GM19035 (cell line): ENCODE results near the gene B4GALT1.

Experiments
- ATAC-seq: cut with Tn5 transposase; IDR thresholded peaks from one replicate; pipeline ENCODE4 v1.9.1; 2021; ENCODE audit not compliant: unreplicated experiment

The B4GALT1 gene

GRCh38 chr9:33167084-33167971 is at the start of gene B4GALT1:
Gene B4GALT1, minus strand, starts transcription at chr9:33167336. Its CDS starts 167 bp downstream, at chr9:33167169.
- ATAC-seq, result peak; percentile 67

GRCh38 chr9:33211695-33212393 is 44.7 kb upstream of the B4GALT1 start:
- no peak for ATAC-seq

GRCh38 chr9:33210006-33210715 is 43.0 kb upstream of the B4GALT1 start:
- ATAC-seq, result no peak

- no peak for ATAC-seq
Measured at GRCh38 chr9:33209394-33209793, 42.3 kb upstream of the B4GALT1 start.

GRCh38 chr9:33202552-33203201 is 35.5 kb upstream of the B4GALT1 start:
- peak; percentile 99 for ATAC-seq

- ATAC-seq, result peak; percentile 54
Measured at GRCh38 chr9:33202018-33202417, 34.9 kb upstream of the B4GALT1 start.

- no peak for ATAC-seq
Measured at GRCh38 chr9:33198165-33198564, 31.0 kb upstream of the B4GALT1 start.

- no peak for ATAC-seq
Measured at GRCh38 chr9:33197279-33198152, 30.4 kb upstream of the B4GALT1 start.

- ATAC-seq, result no peak
Measured at GRCh38 chr9:33196736-33197135, 29.6 kb upstream of the B4GALT1 start.

- ATAC-seq, result no peak
Measured at GRCh38 chr9:33193818-33194217, 26.7 kb upstream of the B4GALT1 start.

GRCh38 chr9:33192493-33193255 is 25.5 kb upstream of the B4GALT1 start:
- no peak for ATAC-seq

- no peak for ATAC-seq
Measured at GRCh38 chr9:33190021-33190705, 23.0 kb upstream of the B4GALT1 start.

- no peak for ATAC-seq
Measured at GRCh38 chr9:33189331-33189791, 22.2 kb upstream of the B4GALT1 start.

GRCh38 chr9:33188711-33189110 is 21.6 kb upstream of the B4GALT1 start:
- no peak for ATAC-seq

- ATAC-seq, result no peak
Measured at GRCh38 chr9:33187519-33188218, 20.5 kb upstream of the B4GALT1 start.

GRCh38 chr9:33186457-33187168 is 19.5 kb upstream of the B4GALT1 start:
- no peak for ATAC-seq

- ATAC-seq, result no peak
Measured at GRCh38 chr9:33185858-33186257, 18.7 kb upstream of the B4GALT1 start.
